Activated CD8-positive, alpha-beta memory T cell treated with anti-CD3 and anti-CD28 coated beads for 4 hours (primary cell): Measurements from ENCODE around the gene IL17RA.
"Not testable (repeated sequence)": the region's sequence is repeated elsewhere in the genome, so short reads cannot be mapped to it uniquely, and the experiment has no call there.

Source experiments
- DNase-seq, 2 donors: peaks; one replicate each; pipeline ENCODE4 v3.0.0-alpha.2; 2020; ENCODE audit warnings: low read depth in 2 of 2

IL17RA gene

DNA sequence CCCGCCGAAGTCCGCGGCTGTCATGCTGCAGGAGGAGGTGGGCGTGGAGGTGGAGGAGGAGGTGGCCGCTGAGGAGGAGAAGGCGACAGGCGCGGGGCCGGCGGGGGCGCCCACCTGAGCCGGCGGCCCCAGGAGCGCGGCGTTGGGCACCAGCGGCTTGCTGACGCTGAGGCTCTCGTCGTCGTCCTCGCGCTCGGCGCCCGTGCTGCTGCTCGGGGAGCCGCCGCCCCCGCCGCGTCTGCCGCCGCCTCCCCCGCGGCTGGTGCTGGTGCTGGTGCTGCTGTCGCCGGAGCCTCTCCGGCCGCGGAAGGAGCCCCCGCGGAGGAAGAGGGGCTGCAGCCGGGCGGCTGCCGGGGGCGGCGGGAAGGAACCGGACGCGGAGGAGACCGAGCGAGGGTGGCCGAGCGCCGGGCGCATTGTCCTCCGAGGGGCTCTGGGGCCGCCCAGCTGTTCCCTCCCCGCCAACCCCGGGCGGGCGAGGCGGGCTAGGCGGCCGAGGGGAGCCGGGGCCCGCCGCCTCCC lies 36.0 kb downstream of the IL17RA start:
- no peak for DNase-seq

DNA sequence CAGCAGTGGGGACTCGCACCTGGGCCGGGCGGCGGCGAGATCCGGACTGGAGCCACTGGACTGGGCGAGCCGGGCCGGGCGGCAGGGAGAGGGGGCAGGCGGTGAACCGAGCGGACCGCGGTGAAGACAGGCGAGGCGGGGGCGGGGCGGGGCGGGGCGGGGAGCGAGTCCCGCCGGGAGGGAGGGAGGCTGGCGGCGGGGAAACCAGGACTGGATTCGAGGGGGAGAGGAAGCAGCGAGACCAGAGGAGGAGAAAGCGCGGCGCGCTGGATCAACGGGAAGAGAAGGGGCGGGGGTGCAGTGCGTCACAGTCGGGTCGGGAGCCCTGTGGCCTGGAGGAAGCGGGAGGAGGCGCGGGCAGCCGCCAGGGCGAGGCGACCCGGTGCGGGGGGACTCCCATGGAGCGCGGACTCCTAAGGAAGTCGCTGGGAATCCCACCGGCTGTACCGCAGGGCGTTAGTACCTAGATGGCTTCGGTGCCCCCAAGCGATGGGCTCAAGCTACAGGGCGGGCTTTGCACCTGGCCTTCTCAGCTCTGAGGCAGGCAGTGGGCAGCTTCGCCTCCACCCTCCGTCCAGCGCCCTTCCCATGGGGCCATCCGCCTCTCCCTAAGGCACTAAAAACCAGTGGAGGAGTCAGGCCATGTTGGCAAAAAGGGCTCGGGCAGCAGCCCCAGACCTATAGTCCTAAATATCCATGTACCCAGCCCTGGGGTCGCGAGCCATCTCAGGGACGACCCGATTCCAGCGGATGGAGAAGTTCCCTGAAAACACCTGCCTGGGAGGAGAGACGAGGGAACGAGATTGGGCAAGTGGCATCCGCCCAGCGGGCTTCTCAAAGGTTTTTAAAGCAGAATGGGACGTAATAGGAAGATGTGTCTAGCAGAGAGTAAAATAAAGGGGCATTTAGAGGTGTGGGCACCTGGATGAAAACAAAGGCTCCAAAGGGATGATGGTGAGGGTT lies 36.7 kb downstream of the IL17RA start, which contains the start of gene TMEM121B:
TSS of gene TMEM121B (minus strand) at position 128 of the 963 bp plus-strand sequence. CDS start 233 bp downstream, outside the sequence.
- DNase-seq = no peak

DNA sequence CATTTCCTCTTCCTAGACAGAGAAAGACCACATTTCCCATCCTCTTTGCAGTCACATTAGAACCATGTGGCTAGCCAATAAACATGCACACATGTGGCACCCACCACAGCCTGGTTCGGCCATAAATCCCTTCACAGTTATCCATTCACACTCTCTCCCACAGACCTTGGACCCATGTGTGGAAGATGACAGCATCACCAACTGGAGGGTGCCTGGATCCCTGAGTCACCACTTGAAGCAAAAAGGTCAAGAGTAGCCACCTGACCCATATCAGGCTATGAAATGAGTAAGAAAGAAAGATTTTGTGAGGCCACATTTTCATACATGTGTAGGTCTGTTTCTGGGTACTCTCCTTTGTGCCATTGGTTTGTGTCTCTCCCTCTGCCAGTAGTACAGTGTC lies 45.4 kb downstream of the IL17RA start:
- no peak for DNase-seq

DNA sequence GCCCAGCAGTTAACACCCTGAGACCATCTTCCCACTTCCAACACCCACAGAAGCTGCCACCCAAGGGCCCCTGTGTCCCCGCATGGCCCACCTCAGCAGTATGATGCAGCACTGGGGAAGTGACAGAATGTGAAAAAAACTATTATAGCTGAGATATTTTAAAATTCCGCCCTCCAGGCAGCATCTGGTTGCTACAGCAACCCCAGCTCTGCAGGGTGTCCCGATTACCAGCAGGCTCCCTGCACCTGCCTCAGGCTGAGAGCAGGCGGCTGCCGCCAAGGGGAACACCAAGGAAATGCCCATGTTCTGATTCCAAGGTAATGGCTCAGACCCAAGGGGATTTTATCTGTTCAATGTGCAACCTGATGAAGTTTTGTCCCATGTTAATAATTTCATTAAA lies 46.9 kb downstream of the IL17RA start:
- DNase-seq = no peak

DNA sequence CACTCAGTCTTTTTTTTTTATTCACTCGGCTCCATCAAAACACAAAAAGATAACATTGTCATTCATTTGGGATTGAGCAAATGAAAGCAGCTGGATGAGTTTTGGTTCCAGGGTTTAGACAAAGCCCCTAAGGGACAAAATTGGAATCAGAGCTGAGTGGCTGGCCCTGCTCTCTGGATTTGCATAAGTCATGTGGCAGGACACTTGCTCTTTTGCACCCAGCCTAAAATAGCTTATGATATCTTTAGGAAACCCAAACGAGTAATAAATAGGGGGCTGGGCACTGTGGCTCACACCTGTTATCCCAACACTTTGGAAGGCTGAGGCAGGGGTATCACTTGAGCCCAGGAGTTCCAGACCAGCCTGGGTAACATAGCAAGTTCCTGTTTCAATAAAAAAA lies 47.3 kb downstream of the IL17RA start:
- no peak for DNase-seq

DNA sequence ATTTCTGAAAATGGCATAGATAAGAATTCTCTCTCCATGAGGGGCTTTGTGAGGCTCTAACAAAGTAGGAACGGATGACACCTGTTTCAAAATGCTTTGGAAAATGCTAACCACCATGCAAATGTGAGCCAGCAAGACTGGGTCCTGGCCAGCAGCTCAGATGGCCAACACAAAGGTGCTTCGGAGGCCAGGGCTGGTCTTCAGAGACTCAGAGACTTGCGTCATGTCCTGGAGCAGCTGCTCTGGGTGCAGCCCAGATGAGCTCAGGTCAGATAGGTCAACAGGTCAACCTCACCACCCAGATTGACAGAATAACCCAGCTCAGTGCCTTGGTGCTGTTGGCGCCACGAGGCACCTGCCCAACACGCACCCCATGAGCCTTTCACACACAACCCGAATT lies 48.3 kb downstream of the IL17RA start:
- DNase-seq = no peak

GRCh38 chr22:17135153-17135760 lies 50.5 kb downstream of the IL17RA start:
- no peak for DNase-seq

GRCh38 chr22:17137170-17137569 lies 52.4 kb downstream of the IL17RA start:
- DNase-seq = no peak

- DNase-seq = no peak
These were observed 53.1 kb downstream of the IL17RA start for GRCh38 chr22:17137861-17138425.

GRCh38 chr22:17138513-17138912 lies 53.7 kb downstream of the IL17RA start:
- DNase-seq = no peak

DNA sequence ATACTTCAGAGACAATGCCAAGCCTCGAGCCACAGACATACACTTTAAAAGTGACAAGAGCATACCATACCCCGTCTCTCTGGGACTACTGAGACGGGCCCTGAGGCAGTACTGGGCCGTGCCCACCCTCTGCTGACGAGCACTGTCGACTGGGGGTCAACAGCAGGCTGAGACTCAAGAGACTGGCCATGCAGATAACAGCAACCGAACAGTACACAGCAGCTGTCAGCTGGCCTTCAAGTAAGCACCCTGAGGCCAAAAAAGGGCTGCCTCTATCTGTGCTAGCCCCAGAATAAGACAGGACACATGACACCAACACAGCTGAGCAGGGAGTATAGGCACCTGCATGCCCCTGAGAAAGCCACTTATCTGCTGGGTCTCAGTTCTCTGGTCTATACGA lies 55.2 kb downstream of the IL17RA start:
- DNase-seq = no peak

GRCh38 chr22:17140826-17141766 lies 56.3 kb downstream of the IL17RA start:
- DNase-seq = no peak

DNA sequence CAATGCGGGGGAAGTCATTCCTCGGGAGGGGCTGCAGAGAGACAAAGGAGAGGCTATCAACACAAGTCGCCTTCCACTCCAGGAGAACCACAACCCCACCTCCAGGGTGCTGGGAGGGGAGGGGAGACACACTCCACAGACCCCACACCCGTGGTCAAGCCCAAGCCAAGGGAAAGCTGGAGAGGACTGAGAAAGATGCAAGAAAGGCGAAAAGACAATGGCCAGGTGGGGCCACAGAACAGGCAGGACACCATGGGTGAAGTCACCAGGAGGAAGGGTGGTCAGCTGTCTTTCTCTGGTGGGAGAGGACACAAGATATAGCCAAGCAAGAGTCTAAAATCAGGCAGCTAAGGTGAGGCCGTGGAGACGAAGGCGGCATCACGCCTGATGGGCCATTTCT lies 58.3 kb downstream of the IL17RA start:
- DNase-seq = no peak

- no peak for DNase-seq
These were observed 59.0 kb downstream of the IL17RA start for GRCh38 chr22:17143826-17144225.

DNA sequence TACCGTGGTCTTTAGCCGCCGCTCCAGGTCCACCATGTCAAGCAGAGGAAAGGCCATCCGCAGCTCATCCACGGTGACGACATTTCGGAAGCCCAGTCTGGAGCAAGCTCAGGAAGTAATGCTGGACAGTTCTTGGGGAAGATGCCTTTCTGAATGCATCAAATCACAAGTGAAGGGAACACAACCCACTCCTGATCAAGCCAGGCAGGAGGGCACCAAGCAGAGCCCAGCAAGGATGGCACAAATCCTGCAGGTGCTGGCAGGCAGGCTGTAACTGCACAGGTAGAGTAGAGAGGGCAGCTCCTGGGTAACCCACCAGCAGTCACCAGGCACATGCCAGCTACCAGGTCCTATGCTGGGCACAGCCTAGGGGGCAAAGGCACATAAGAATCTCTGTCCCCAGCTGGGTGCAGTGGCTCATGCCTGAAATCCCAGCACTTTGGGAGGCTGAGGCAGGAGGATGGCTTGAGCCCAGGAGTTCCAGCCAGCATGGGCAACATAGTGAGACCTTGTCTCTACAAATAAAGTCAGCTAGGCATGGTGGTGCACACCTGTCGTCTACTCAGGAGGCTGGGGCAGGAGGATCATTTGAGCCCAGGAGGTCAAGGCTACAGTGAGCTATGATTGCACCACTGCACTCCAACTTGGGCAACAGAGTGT lies 60.4 kb downstream of the IL17RA start:
- no peak for DNase-seq

- DNase-seq = not testable (repeated sequence)
These were observed 62.7 kb downstream of the IL17RA start for GRCh38 chr22:17147458-17147857.

GRCh38 chr22:17149076-17149815 lies 64.4 kb downstream of the IL17RA start:
- no peak for DNase-seq

- no peak for DNase-seq
These were observed 67.5 kb downstream of the IL17RA start for GRCh38 chr22:17152340-17152739.

DNA sequence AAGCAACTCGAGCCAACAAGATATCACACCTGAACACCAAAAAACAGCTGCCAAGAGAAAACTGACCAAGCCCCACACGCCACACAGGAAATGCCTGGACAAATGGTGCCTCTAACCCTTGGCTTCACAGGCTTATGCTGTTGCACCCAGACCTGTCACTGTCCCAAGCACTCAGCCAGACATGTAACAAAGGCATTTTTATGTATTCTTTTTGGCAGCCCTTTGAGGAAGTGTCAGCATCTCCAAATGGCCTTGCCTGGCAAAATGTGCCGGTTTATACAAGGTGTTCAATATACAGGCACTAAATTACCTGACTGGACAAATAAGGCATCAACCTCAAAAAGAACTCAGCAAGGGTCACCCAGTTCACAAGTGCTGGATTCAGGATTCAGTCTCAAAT lies 68.2 kb downstream of the IL17RA start:
- no peak for DNase-seq

- DNase-seq = no peak
These were observed 71.1 kb downstream of the IL17RA start for GRCh38 chr22:17155941-17156340.
